Neural progenitor cell (in vitro differentiated cells): Measurements from ENCODE around the gene PTPN5. TPM values are rescaled to one million over a fixed set of nuclear protein-coding genes. Genes with fewer than 3 reads are reported as not detected.

Experiments
- DNase-seq: peaks from one replicate; pipeline ENCODE4 v3.0.0-alpha.2; 2016; ENCODE audit warnings: low spot score
- H2AFZ ChIP-seq: fragments of 200-600 bp; sonication (generic); replicated peaks from 2 replicates; pipeline ENCODE4 v1.6.1; 2016; ENCODE audit warnings: antibody characterized with exemption
- H3F3A ChIP-seq: fragments of 200-600 bp; sonication (generic); 2 replicates; pipeline ENCODE4 v1.6.1; 2016; ENCODE audit warnings: antibody characterized with exemption, low read depth
- H3K27ac ChIP-seq: fragments of 200-600 bp; sonication (generic); 2 replicates; pipeline ENCODE4 v1.5.1; 2016; ENCODE audit warnings: mild to moderate bottlenecking
- H3K27me3 ChIP-seq: fragments of 200-600 bp; sonication (generic); 2 replicates; pipeline ENCODE4 v1.6.1; 2016; ENCODE audit warnings: mild to moderate bottlenecking, moderate library complexity
- H3K36me3 ChIP-seq: fragments of 200-600 bp; sonication (generic); 2 replicates; pipeline ENCODE4 v1.5.1; 2016
- H3K4me1 ChIP-seq: fragments of 200-600 bp; sonication (generic); 2 replicates; pipeline ENCODE4 v1.6.1; 2016; ENCODE audit warnings: mixed run types
- H3K4me2 ChIP-seq: fragments of 200-600 bp; sonication (generic); 2 replicates; pipeline ENCODE4 v1.6.1; 2016
- H3K4me3 ChIP-seq: fragments of 200-600 bp; sonication (generic); 2 replicates; pipeline ENCODE4 v1.5.1; 2016
- H3K79me2 ChIP-seq: fragments of 200-600 bp; sonication (generic); 2 replicates; pipeline ENCODE4 v1.6.1; 2016; ENCODE audit warnings: low read depth
- H3K9ac ChIP-seq: fragments of 200-600 bp; sonication (generic); 2 replicates; pipeline ENCODE4 v1.6.1; 2016
- H3K9me3 ChIP-seq: fragments of 200-600 bp; sonication (generic); 2 replicates; pipeline ENCODE4 v1.5.1; 2016; ENCODE audit warnings: low read depth
- H4K20me1 ChIP-seq: fragments of 200-600 bp; sonication (generic); 2 replicates; pipeline ENCODE4 v1.6.1; 2016; ENCODE audit warnings: low read depth
- H3K27ac Mint-ChIP-seq: 3 replicates; pipeline ENCODE4 v1.8.0; 2021; ENCODE audit warnings: mixed read lengths
- H3K27me3 Mint-ChIP-seq: 2 replicates; pipeline ENCODE4 v1.8.0; 2022; ENCODE audit warnings: low read depth, mild to moderate bottlenecking, inconsistent platforms, moderate library complexity, mixed read lengths; ENCODE audit not compliant: insufficient read depth
- H3K36me3 Mint-ChIP-seq: 3 replicates; pipeline ENCODE4 v1.8.0; 2021; ENCODE audit warnings: mixed read lengths
- H3K4me1 Mint-ChIP-seq: 3 replicates; pipeline ENCODE4 v1.8.0; 2021; ENCODE audit warnings: mixed read lengths
- H3K4me3 Mint-ChIP-seq: 3 replicates; pipeline ENCODE4 v1.8.0; 2021; ENCODE audit warnings: mild to moderate bottlenecking, moderate library complexity, mixed read lengths
- H3K9me3 Mint-ChIP-seq: 3 replicates; pipeline ENCODE4 v1.8.0; 2020; ENCODE audit warnings: mixed read lengths
- EZH2 ChIP-seq: fragments of 200-600 bp; sonication (generic); IDR thresholded peaks from 2 replicates; pipeline ENCODE4 v1.6.1; 2017; ENCODE audit warnings: antibody characterized with exemption, mild to moderate bottlenecking, moderate library complexity
- EZH2phosphoT487 ChIP-seq: fragments of 200-600 bp; sonication (generic); IDR thresholded peaks from 2 replicates; pipeline ENCODE4 v1.6.1; 2017; ENCODE audit warnings: antibody characterized with exemption
- total RNA-seq: library from RNA; depleted of rRNA; stranded (reverse); fragments of >200 nt; gene quantifications from 2 replicates; pipeline ENCODE4 v1.2.3, GENCODE V29; 2015; ENCODE audit warnings: low replicate concordance
- TF ChIP-seq, protein P1 (sequence below): fragments of 200-600 bp; sonication (generic); IDR thresholded peaks from 2 replicates; pipeline ENCODE4 v1.5.1; 2017; ENCODE audit warnings: antibody characterized with exemption, mild to moderate bottlenecking

Gene PTPN5
- total RNA-seq, 1 donor from 2014 or later = 8.5 TPM

- no peaks in the 10 kb centered on the region for H3K9me3 ChIP-seq
- H3K4me3 ChIP-seq = no peak overlapping the region
- no peaks in the 10 kb centered on the region for H3K27me3 ChIP-seq
- Mint-ChIP-seq H3K27ac (no peak overlapping the region), H3K9me3 (no peaks in the 10 kb centered on the region), H3K27me3 (peaks cover 11% of the 10 kb centered on the region), H3K4me3 (no peak overlapping the region), H3K36me3 (no peaks in the 10 kb centered on the region), H3K4me1 (no peaks in the 10 kb centered on the region)
- H2AFZ ChIP-seq = no peak overlapping the region
- no peaks in the 10 kb centered on the region for H3K36me3 ChIP-seq
- H3K4me2 ChIP-seq = no peak overlapping the region
- no peaks in the 10 kb centered on the region for H4K20me1 ChIP-seq
- TF ChIP-seq EZH2phosphoT487 (no peak), EZH2 (no peak)
- TF ChIP-seq, protein P1, sequence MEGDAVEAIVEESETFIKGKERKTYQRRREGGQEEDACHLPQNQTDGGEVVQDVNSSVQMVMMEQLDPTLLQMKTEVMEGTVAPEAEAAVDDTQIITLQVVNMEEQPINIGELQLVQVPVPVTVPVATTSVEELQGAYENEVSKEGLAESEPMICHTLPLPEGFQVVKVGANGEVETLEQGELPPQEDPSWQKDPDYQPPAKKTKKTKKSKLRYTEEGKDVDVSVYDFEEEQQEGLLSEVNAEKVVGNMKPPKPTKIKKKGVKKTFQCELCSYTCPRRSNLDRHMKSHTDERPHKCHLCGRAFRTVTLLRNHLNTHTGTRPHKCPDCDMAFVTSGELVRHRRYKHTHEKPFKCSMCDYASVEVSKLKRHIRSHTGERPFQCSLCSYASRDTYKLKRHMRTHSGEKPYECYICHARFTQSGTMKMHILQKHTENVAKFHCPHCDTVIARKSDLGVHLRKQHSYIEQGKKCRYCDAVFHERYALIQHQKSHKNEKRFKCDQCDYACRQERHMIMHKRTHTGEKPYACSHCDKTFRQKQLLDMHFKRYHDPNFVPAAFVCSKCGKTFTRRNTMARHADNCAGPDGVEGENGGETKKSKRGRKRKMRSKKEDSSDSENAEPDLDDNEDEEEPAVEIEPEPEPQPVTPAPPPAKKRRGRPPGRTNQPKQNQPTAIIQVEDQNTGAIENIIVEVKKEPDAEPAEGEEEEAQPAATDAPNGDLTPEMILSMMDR = no peak
- H3F3A ChIP-seq = no peaks in the 10 kb centered on the region
- H3K4me1 ChIP-seq = no peaks in the 10 kb centered on the region
- no peaks in the 10 kb centered on the region for H3K79me2 ChIP-seq
- DNase-seq = no peak
- no peak overlapping the region for H3K9ac ChIP-seq
- H3K27ac ChIP-seq = no peak overlapping the region
Observed at GRCh38 chr11:18741783-18742182, 49.8 kb downstream of the PTPN5 start.

DNA sequence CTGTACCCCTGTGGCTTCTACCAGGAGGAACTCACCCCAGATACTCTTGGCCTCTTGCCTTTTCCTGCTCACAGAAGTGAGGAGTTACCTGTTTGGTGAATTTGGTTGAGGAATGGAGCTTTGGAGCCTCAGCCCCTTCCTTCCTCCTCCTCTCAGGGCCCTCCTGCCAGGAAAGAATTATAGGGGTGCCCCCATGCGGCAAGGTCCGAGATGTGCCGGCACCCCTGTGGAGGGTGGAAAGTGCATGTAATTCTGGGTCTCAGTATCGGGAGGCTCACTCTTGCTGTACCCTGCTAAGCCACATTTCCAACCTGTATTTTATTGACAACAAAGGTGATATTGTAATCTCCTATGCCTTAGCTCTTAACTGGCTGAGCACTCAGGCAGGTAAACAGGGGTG is 51.9 kb downstream of the PTPN5 start:
- Mint-ChIP-seq H3K36me3 (no peaks in the 10 kb centered on the region), H3K4me3 (no peak overlapping the region), H3K27me3 (peaks cover 9% of the 10 kb centered on the region), H3K9me3 (no peaks in the 10 kb centered on the region), H3K27ac (no peak overlapping the region), H3K4me1 (no peaks in the 10 kb centered on the region)
- Histone ChIP-seq H3K4me1 (no peaks in the 10 kb centered on the region), H3K27me3 (no peaks in the 10 kb centered on the region), H3K79me2 (no peaks in the 10 kb centered on the region), H3K9ac (no peak overlapping the region), H3K4me2 (no peak overlapping the region), H3K27ac (no peak overlapping the region), H3F3A (no peaks in the 10 kb centered on the region), H3K4me3 (no peak overlapping the region), H3K9me3 (no peaks in the 10 kb centered on the region), H3K36me3 (no peaks in the 10 kb centered on the region), H2AFZ (no peak overlapping the region), H4K20me1 (no peaks in the 10 kb centered on the region)
- TF ChIP-seq EZH2phosphoT487 (no peak), EZH2 (no peak)
- TF ChIP-seq, protein P1 = no peak
- no peak for DNase-seq

- H2AFZ ChIP-seq = no peak overlapping the region
- no peaks in the 10 kb centered on the region for H3K36me3 ChIP-seq
- Mint-ChIP-seq H3K4me3 (no peak overlapping the region), H3K36me3 (no peaks in the 10 kb centered on the region), H3K4me1 (no peaks in the 10 kb centered on the region), H3K27ac (no peak overlapping the region), H3K27me3 (peaks cover 9% of the 10 kb centered on the region), H3K9me3 (no peaks in the 10 kb centered on the region)
- H3K9me3 ChIP-seq = no peaks in the 10 kb centered on the region
- no peak overlapping the region for H3K27ac ChIP-seq
- H3F3A ChIP-seq = no peaks in the 10 kb centered on the region
- no peak overlapping the region for H3K9ac ChIP-seq
- no peak overlapping the region for H3K4me3 ChIP-seq
- H3K27me3 ChIP-seq = no peaks in the 10 kb centered on the region
- no peaks in the 10 kb centered on the region for H3K4me1 ChIP-seq
- no peaks in the 10 kb centered on the region for H3K79me2 ChIP-seq
- no peak for TF ChIP-seq EZH2
- no peak for TF ChIP-seq EZH2phosphoT487
- TF ChIP-seq, protein P1 = no peak
- H3K4me2 ChIP-seq = no peak overlapping the region
- DNase-seq = no peak
- H4K20me1 ChIP-seq = no peaks in the 10 kb centered on the region
Observed at GRCh38 chr11:18737642-18738041, 54.0 kb downstream of the PTPN5 start.
